ENCODE measurements around the gene TEKT5. TPM values are rescaled to one million over a fixed set of nuclear protein-coding genes. Genes with fewer than 3 reads are reported as not detected.

The TEKT5 gene
- total RNA-seq, 1 experiment from 2014 or later, result not detected

DNA sequence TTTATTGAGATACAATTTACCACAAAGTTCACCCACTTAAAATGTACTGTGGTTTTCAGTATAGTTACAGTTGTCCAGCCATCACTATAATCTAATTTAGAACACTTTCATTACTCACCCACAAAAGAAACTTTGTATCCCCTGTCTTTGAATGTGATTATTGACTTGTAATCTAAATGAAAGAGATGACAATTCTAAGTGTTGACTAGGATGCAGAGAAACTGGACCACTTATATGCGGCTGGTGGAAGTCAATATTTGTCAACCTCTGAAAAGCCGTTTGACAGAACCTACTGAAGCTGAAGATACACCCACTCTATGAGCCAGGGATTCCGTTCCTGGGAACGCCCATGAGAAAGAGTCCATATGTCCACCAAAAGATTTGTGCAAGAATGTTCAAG lies 36.8 kb downstream of the TEKT5 start:
- H3K4me3 Mint-ChIP-seq (ENCODE audit: unreplicated experiment), result no peak overlapping the region
- Histone ChIP-seq H3K4me1 (0 out of 2 replicates have a peak, but pooled peaks cover 6% of the 10 kb centered on the region), H3K9me3 (no peaks in the 10 kb centered on the region), H3K4me3 (ENCODE audit: low read depth, low read length) (no peak overlapping the region), H3K27me3 (replicated peaks; ENCODE audit: control insufficient read depth, insufficient read depth, low read length) (no peaks in the 10 kb centered on the region), H3K36me3 (ENCODE audit: control insufficient read depth, insufficient read depth, low read length) (no peaks in the 10 kb centered on the region)
- BruUV-seq (replicated peaks), result no TSS peak
- no peak for DNase-seq
- H3K27me3 Mint-ChIP-seq (ENCODE audit: insufficient read depth, unreplicated experiment), result no peaks in the 10 kb centered on the region
- ChIA-PET CTCF (interaction anchor here (0.7 kb wide), 1 partner anchor 56 kb away, joined by 3 read pairs; no protein-coding TSS in a partner anchor), POLR2A (no interaction called here)
- H3K27ac Mint-ChIP-seq (ENCODE audit: unreplicated experiment), result no peak overlapping the region
- no peaks in the 10 kb centered on the region for H3K9me3 Mint-ChIP-seq (ENCODE audit: unreplicated experiment)
- no peaks in the 10 kb centered on the region for H3K36me3 Mint-ChIP-seq (ENCODE audit: insufficient read depth, unreplicated experiment)
- no peaks in the 10 kb centered on the region for H3K4me1 Mint-ChIP-seq (ENCODE audit: low read depth, unreplicated experiment)
- TF ChIP-seq, protein P1, sequence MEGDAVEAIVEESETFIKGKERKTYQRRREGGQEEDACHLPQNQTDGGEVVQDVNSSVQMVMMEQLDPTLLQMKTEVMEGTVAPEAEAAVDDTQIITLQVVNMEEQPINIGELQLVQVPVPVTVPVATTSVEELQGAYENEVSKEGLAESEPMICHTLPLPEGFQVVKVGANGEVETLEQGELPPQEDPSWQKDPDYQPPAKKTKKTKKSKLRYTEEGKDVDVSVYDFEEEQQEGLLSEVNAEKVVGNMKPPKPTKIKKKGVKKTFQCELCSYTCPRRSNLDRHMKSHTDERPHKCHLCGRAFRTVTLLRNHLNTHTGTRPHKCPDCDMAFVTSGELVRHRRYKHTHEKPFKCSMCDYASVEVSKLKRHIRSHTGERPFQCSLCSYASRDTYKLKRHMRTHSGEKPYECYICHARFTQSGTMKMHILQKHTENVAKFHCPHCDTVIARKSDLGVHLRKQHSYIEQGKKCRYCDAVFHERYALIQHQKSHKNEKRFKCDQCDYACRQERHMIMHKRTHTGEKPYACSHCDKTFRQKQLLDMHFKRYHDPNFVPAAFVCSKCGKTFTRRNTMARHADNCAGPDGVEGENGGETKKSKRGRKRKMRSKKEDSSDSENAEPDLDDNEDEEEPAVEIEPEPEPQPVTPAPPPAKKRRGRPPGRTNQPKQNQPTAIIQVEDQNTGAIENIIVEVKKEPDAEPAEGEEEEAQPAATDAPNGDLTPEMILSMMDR (IDR thresholded peaks at IDR 0.05; ENCODE audit: insufficient read depth in 1 of 2, low read depth in 1 of 2, low read length in 1 of 2, severe bottlenecking in 1 of 2, unreplicated experiment in 1 of 2), result no peak
- intact Hi-C loops (cut with micrococcal nuclease; ENCODE audit: unreplicated experiment), result no loop called here

DNA sequence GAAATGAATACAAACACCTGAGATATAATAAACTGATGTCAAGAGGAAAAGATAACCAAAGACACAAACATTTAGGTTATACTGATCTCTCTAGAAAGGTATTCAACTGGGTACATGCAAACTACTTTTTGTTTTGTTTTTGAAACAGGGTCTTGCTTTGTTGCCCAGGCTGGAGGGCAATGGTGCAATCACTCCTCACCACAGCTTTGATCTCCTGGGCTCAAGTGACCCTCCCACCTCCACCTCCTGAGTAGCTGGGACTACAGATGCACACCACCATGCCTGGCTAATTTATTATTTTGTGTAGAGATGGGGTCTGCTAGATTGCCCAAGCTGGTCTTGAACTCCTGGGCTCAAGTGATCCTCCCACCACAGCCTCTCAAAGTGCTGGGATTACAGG lies 38.1 kb downstream of the TEKT5 start:
- Mint-ChIP-seq H3K27me3 (ENCODE audit: insufficient read depth, unreplicated experiment) (no peaks in the 10 kb centered on the region), H3K4me3 (ENCODE audit: unreplicated experiment) (no peak overlapping the region), H3K27ac (ENCODE audit: unreplicated experiment) (no peak overlapping the region), H3K9me3 (ENCODE audit: unreplicated experiment) (no peaks in the 10 kb centered on the region), H3K4me1 (ENCODE audit: low read depth, unreplicated experiment) (no peaks in the 10 kb centered on the region), H3K36me3 (ENCODE audit: insufficient read depth, unreplicated experiment) (no peaks in the 10 kb centered on the region)
- intact Hi-C loops (cut with micrococcal nuclease; ENCODE audit: unreplicated experiment), result no loop called here
- no peak overlapping the region for H3K4me3 ChIP-seq (ENCODE audit: low read depth, low read length)
- 0 out of 2 replicates have a peak, but pooled peaks cover 6% of the 10 kb centered on the region for H3K4me1 ChIP-seq
- H3K9me3 ChIP-seq, result no peaks in the 10 kb centered on the region
- no peak for DNase-seq
- TF ChIP-seq, protein P1 (IDR thresholded peaks at IDR 0.05; ENCODE audit: insufficient read depth in 1 of 2, low read depth in 1 of 2, low read length in 1 of 2, severe bottlenecking in 1 of 2, unreplicated experiment in 1 of 2), result no peak
- ChIA-PET CTCF (no interaction called here), POLR2A (no interaction called here)
- no peaks in the 10 kb centered on the region for H3K27me3 ChIP-seq (replicated peaks; ENCODE audit: control insufficient read depth, insufficient read depth, low read length)
- no TSS peak for BruUV-seq (replicated peaks)
- H3K36me3 ChIP-seq (ENCODE audit: control insufficient read depth, insufficient read depth, low read length), result no peaks in the 10 kb centered on the region

DNA sequence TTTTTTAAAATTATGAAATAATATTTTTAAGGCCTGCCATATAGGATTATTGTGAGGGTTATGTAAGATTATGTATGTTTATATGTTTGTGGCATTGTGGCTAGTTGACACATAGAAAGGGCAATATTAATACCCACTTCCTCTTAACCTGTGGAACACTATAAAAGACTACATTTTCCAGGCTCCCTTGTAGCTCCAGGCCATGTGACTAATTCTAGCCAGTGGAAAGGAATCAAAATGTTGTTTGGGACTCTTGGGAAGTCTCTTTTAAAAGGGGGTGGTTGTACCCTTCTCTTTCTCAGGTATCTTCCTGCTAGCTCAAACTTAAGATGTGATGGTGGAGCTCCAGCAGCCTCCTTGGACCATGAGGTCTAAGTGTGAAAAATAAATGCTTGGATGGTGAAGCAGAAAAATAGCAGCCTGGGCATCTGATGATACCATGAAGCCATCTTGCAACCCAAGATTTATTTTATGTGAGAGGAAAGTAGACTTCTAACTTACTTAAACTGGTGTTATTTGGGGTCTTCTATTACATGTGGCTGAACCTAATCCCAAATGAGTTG lies 39.2 kb downstream of the TEKT5 start:
- TF ChIP-seq, protein P1 (IDR thresholded peaks at IDR 0.05; ENCODE audit: insufficient read depth in 1 of 2, low read depth in 1 of 2, low read length in 1 of 2, severe bottlenecking in 1 of 2, unreplicated experiment in 1 of 2), result no peak
- CTCF ChIA-PET, result no interaction called here
- H3K9me3 ChIP-seq, result no peaks in the 10 kb centered on the region
- intact Hi-C loops (cut with micrococcal nuclease; ENCODE audit: unreplicated experiment), result no loop called here
- Mint-ChIP-seq H3K4me3 (ENCODE audit: unreplicated experiment) (no peak overlapping the region), H3K27ac (ENCODE audit: unreplicated experiment) (no peak overlapping the region), H3K27me3 (ENCODE audit: insufficient read depth, unreplicated experiment) (no peaks in the 10 kb centered on the region), H3K9me3 (ENCODE audit: unreplicated experiment) (no peaks in the 10 kb centered on the region), H3K4me1 (ENCODE audit: low read depth, unreplicated experiment) (no peaks in the 10 kb centered on the region), H3K36me3 (ENCODE audit: insufficient read depth, unreplicated experiment) (no peaks in the 10 kb centered on the region)
- BruUV-seq (replicated peaks), result no TSS peak
- H3K4me3 ChIP-seq (ENCODE audit: low read depth, low read length), result no peak overlapping the region
- no peaks in the 10 kb centered on the region for H3K27me3 ChIP-seq (replicated peaks; ENCODE audit: control insufficient read depth, insufficient read depth, low read length)
- no peak for DNase-seq
- H3K4me1 ChIP-seq, result 0 out of 2 replicates have a peak, but pooled peaks cover 6% of the 10 kb centered on the region
- H3K36me3 ChIP-seq (ENCODE audit: control insufficient read depth, insufficient read depth, low read length), result no peaks in the 10 kb centered on the region
- POLR2A ChIA-PET, result no interaction called here

Data from Caco-2 (cell line).